ENCODE results near the gene RXRA. TPM values are rescaled to one million over a fixed set of nuclear protein-coding genes. Genes with fewer than 3 reads are reported as not detected.

The RXRA gene
- total RNA-seq, 1 experiment from 2014 or later, result 29.9 TPM

- H3K4ac ChIP-seq (ENCODE audit: low read depth, low read length), result no peak overlapping the region
- no peak overlapping the region for H3K9ac ChIP-seq (ENCODE audit: extremely low read depth, insufficient read length, low read length)
- Mint-ChIP-seq H3K36me3 (ENCODE audit: insufficient read depth in 1 of 3, low read depth in 3 of 3) (peaks cover 0 to 6% (median 0%) of the 10 kb centered on the region in 3 experiments; a peak in 4 of 7 replicates), H3K4me3 (no peak overlapping the region), H3K27ac (no peak overlapping the region), H3K27me3 (ENCODE audit: low read depth) (no peaks in the 10 kb centered on the region), H3K4me1 (peaks cover 0 to 15% of the 10 kb centered on the region in 2 experiments; a peak in 2 of 4 replicates), H3K9me3 (no peaks in the 10 kb centered on the region)
- no CpG with 5 or more reads among the region's 29 CpGs for WGBS (ENCODE audit: extremely low coverage, insufficient read length, low lambda C conversion rate)
- no peaks in the 10 kb centered on the region for H3K79me1 ChIP-seq (ENCODE audit: insufficient read depth, low read depth, low read length, poor library complexity, severe bottlenecking)
- H4K91ac ChIP-seq (ENCODE audit: insufficient read length, low read depth, low read length), result no peak overlapping the region
- H2AK5ac ChIP-seq (ENCODE audit: insufficient read length, low read length), result no peak overlapping the region
- no peak overlapping the region for H2AFZ ChIP-seq (ENCODE audit: low read length)
- no peak overlapping the region for H3K23ac ChIP-seq (ENCODE audit: insufficient read length, low read depth, low read length)
- H2BK5ac ChIP-seq (ENCODE audit: insufficient read length, low read length), result no peak overlapping the region
- no peak overlapping the region for H3K4me2 ChIP-seq (ENCODE audit: insufficient read depth, insufficient read length, low read length)
- no peak overlapping the region for H3T11ph ChIP-seq (ENCODE audit: low read length)
- no peak overlapping the region for H4K8ac ChIP-seq (replicated peaks; ENCODE audit: insufficient read length, low read depth, low read length)
- no peaks in the 10 kb centered on the region for H3K27me3 ChIP-seq (ENCODE audit: insufficient read depth, low read length)
- H3K18ac ChIP-seq (ENCODE audit: insufficient read length, low read depth, low read length), result no peak overlapping the region
- H3K14ac ChIP-seq (ENCODE audit: insufficient read depth, low read length), result no peak overlapping the region
- no peaks in the 10 kb centered on the region for H4K20me1 ChIP-seq (ENCODE audit: control insufficient read depth, insufficient read depth, insufficient read length)
- TF ChIP-seq, protein P1, sequence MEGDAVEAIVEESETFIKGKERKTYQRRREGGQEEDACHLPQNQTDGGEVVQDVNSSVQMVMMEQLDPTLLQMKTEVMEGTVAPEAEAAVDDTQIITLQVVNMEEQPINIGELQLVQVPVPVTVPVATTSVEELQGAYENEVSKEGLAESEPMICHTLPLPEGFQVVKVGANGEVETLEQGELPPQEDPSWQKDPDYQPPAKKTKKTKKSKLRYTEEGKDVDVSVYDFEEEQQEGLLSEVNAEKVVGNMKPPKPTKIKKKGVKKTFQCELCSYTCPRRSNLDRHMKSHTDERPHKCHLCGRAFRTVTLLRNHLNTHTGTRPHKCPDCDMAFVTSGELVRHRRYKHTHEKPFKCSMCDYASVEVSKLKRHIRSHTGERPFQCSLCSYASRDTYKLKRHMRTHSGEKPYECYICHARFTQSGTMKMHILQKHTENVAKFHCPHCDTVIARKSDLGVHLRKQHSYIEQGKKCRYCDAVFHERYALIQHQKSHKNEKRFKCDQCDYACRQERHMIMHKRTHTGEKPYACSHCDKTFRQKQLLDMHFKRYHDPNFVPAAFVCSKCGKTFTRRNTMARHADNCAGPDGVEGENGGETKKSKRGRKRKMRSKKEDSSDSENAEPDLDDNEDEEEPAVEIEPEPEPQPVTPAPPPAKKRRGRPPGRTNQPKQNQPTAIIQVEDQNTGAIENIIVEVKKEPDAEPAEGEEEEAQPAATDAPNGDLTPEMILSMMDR (conservative IDR thresholded peaks at IDR 0.05), result no peak
- H3K4me1 ChIP-seq (ENCODE audit: insufficient read depth, low read length), result no peaks in the 10 kb centered on the region
- H2BK15ac ChIP-seq (ENCODE audit: low read depth, low read length), result no peak overlapping the region
- no peaks in the 10 kb centered on the region for H3K9me3 ChIP-seq (ENCODE audit: control insufficient read depth, low read depth, low read length)
- H2BK20ac ChIP-seq (ENCODE audit: low read depth, low read length, poor library complexity, severe bottlenecking), result no peak overlapping the region
- H2BK12ac ChIP-seq (ENCODE audit: insufficient read length, low read depth, low read length), result no peak overlapping the region
- no peak overlapping the region for H4K5ac ChIP-seq (ENCODE audit: insufficient read length, low read depth, low read length)
- no peak overlapping the region for H3K56ac ChIP-seq (ENCODE audit: insufficient read length, low read depth, low read length)
- no peak for DNase-seq
- no peak overlapping the region for H3K27ac ChIP-seq (ENCODE audit: insufficient read length, low read depth, low read length)
- H2BK120ac ChIP-seq (ENCODE audit: low read depth, low read length, poor library complexity, severe bottlenecking), result no peak overlapping the region
- H3K23me2 ChIP-seq (ENCODE audit: insufficient read length, low read depth, low read length, poor library complexity, severe bottlenecking), result no peaks in the 10 kb centered on the region
- H3K79me2 ChIP-seq (ENCODE audit: insufficient read depth, low read length), result no peaks in the 10 kb centered on the region
Observed at GRCh38 chr9:134413890-134414623, 87.8 kb downstream of the RXRA start.
